C4-2B (cell line): ENCODE data around the gene RBFOX1.

Experiments
- CTCF ChIP-seq: fragments of 450-650 bp; conservative IDR thresholded peaks from 2 replicates; pipeline ENCODE4 v1.5.1; 2017; ENCODE audit warnings: mild to moderate bottlenecking
- ZFX ChIP-seq: fragments of 450-650 bp; IDR thresholded peaks from 2 replicates; pipeline ENCODE4 v1.6.1; 2017

DNA sequence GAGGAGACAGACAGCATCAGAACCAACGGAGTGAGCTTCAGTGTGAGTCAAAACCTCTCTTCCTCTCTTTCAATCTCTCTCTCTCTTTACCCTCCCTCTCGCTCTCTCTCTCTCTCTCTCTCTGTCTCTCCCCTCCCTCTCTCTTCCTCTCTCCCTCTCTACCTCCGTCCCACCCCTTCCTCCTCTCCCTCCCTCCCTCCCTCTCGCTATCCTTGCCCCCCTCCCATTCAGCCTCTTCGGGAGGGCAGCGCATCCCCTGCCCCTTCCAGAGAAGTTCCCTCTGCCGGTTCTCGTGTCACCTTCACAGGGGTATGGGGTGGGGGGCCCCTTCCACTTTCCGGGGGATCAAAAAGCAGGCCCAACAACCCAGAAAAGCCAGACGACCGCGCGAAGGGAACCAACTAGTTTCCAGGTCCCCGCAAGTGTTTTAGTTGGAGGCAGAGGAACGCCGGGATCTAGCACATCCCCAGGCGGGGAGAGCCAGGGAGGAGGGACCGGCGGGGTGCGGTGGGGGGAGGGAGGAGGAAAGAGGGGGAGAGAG lies 28.9 kb upstream of the RBFOX1 start:
- TF ChIP-seq CTCF (no peak), ZFX (no peak)
